ENCODE data around the gene ACTN3. TPM values are rescaled to one million over a fixed set of nuclear protein-coding genes. Genes with fewer than 3 reads are reported as not detected.
A peak's percentile ranks its signal among the peaks of the same experiment; 100 is the strongest.

The ACTN3 gene
- total RNA-seq, 1 donor from 2014 or later, result not detected

GRCh38 chr11:66559142-66559865 lies 12.6 kb downstream of the ACTN3 start:
- Histone ChIP-seq H3K27ac (no peak overlapping the region), H3K4me3 (peak overlapping the region; percentile 6 to 26), H3K4me1 (peaks cover 0 to 5% of the 10 kb centered on the region in 2 donors), H3K36me3 (no peaks in the 10 kb centered on the region), H3K9me3 (no peaks in the 10 kb centered on the region), H3K27me3 (no peaks in the 10 kb centered on the region)
- no peak for DNase-seq (ENCODE audit: low spot score in 2 of 2)
- intact Hi-C loops (cut with DNase I), result no loop called here
- TF ChIP-seq, protein P1, sequence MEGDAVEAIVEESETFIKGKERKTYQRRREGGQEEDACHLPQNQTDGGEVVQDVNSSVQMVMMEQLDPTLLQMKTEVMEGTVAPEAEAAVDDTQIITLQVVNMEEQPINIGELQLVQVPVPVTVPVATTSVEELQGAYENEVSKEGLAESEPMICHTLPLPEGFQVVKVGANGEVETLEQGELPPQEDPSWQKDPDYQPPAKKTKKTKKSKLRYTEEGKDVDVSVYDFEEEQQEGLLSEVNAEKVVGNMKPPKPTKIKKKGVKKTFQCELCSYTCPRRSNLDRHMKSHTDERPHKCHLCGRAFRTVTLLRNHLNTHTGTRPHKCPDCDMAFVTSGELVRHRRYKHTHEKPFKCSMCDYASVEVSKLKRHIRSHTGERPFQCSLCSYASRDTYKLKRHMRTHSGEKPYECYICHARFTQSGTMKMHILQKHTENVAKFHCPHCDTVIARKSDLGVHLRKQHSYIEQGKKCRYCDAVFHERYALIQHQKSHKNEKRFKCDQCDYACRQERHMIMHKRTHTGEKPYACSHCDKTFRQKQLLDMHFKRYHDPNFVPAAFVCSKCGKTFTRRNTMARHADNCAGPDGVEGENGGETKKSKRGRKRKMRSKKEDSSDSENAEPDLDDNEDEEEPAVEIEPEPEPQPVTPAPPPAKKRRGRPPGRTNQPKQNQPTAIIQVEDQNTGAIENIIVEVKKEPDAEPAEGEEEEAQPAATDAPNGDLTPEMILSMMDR (IDR thresholded peaks at IDR 0.05), result no peak

GRCh38 chr11:66559866-66560676 lies 13.4 kb downstream of the ACTN3 start:
- intact Hi-C loops (cut with DNase I), result no loop called here
- Histone ChIP-seq H3K36me3 (no peaks in the 10 kb centered on the region), H3K27ac (no peak overlapping the region), H3K9me3 (no peaks in the 10 kb centered on the region), H3K4me1 (peaks cover 0 to 5% of the 10 kb centered on the region in 2 donors), H3K27me3 (no peaks in the 10 kb centered on the region), H3K4me3 (no peak overlapping the region)
- TF ChIP-seq, protein P1 (IDR thresholded peaks at IDR 0.05), result no peak
- DNase-seq (ENCODE audit: low spot score in 2 of 2), result no peak

GRCh38 chr11:66561178-66561974 lies 14.7 kb downstream of the ACTN3 start:
- H3K4me3 ChIP-seq, result no peak overlapping the region
- intact Hi-C loops (cut with DNase I), result no loop called here
- no peaks in the 10 kb centered on the region for H3K9me3 ChIP-seq
- no peak for DNase-seq (ENCODE audit: low spot score in 2 of 2)
- no peak overlapping the region for H3K27ac ChIP-seq
- H3K27me3 ChIP-seq, result no peaks in the 10 kb centered on the region
- H3K36me3 ChIP-seq, result peaks cover 0 to 5% of the 10 kb centered on the region in 2 donors
- TF ChIP-seq, protein P1 (IDR thresholded peaks at IDR 0.05), result no peak
- H3K4me1 ChIP-seq, result peaks cover 0 to 5% of the 10 kb centered on the region in 2 donors

GRCh38 chr11:66561975-66562248 lies 15.2 kb downstream of the ACTN3 start:
- H3K9me3 ChIP-seq, result no peaks in the 10 kb centered on the region
- peaks cover 0 to 5% of the 10 kb centered on the region in 2 donors for H3K4me1 ChIP-seq
- intact Hi-C loops (cut with DNase I), result no loop called here
- H3K27me3 ChIP-seq, result no peaks in the 10 kb centered on the region
- no peak overlapping the region for H3K4me3 ChIP-seq
- H3K36me3 ChIP-seq, result peaks cover 0 to 5% of the 10 kb centered on the region in 2 donors
- DNase-seq (ENCODE audit: low spot score in 2 of 2), result no peak
- TF ChIP-seq, protein P1 (IDR thresholded peaks at IDR 0.05), result no peak
- no peak overlapping the region for H3K27ac ChIP-seq

DNA sequence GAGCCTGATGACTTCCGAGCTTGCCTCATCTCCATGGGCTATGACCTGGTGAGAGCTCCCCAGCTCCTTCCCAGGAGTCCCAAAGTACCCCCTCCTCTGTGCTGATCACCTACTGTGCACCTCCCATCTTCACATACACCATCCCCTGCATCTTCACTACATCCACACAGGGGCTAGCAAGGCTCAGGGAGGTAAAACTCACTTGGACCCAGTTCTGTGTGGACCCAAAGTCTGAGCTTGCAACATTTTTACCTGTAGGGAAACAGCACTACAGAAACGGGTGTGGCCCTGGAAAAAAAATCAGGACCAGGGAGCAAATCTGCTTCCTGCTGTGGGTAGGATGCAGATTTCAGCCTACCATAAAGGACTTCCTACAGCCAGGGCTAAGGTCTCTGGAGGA lies 15.6 kb downstream of the ACTN3 start:
- no peak for DNase-seq (ENCODE audit: low spot score in 2 of 2)
- intact Hi-C loops (cut with DNase I), result no loop called here
- no peak overlapping the region for H3K27ac ChIP-seq
- H3K4me3 ChIP-seq, result no peak overlapping the region
- no peaks in the 10 kb centered on the region for H3K9me3 ChIP-seq
- TF ChIP-seq, protein P1 (IDR thresholded peaks at IDR 0.05), result no peak
- peaks cover 0 to 5% of the 10 kb centered on the region in 2 donors for H3K4me1 ChIP-seq
- no peaks in the 10 kb centered on the region for H3K27me3 ChIP-seq
- peaks cover 0 to 5% of the 10 kb centered on the region in 2 donors for H3K36me3 ChIP-seq

Measured in ascending aorta (tissue), 2 donors.